AG10803 (cell line): ENCODE data around the gene BAIAP2.

Source experiments
- DNase-seq: peaks from one replicate; pipeline ENCODE4 v3.0.0; 2010; ENCODE audit warnings: low read depth
- H3K4me3 ChIP-seq: 2 replicates; pipeline ENCODE4 v1.5.1; 2011; ENCODE audit warnings: mild to moderate bottlenecking, low read length, control low read depth
- CTCF ChIP-seq: conservative IDR thresholded peaks from 2 replicates; pipeline ENCODE4 v1.5.1; 2011; ENCODE audit warnings: mild to moderate bottlenecking, low read length, control low read depth, inconsistent platforms

BAIAP2 gene

GRCh38 chr17:80998118-80998747 is 36.7 kb upstream of the BAIAP2 start:
- TF ChIP-seq CTCF: no peak
- no peak for DNase-seq
- no peak overlapping the region for H3K4me3 ChIP-seq

GRCh38 chr17:80998748-80999535 is 36.0 kb upstream of the BAIAP2 start:
- no peak for DNase-seq
- H3K4me3 ChIP-seq: no peak overlapping the region
- TF ChIP-seq CTCF: no peak

GRCh38 chr17:80999536-81000333 is 35.2 kb upstream of the BAIAP2 start:
- no peak overlapping the region for H3K4me3 ChIP-seq
- TF ChIP-seq CTCF: no peak
- no peak for DNase-seq

GRCh38 chr17:81000334-81000630 is 34.7 kb upstream of the BAIAP2 start:
- TF ChIP-seq CTCF: no peak

GRCh38 chr17:81000631-81001357 is 34.2 kb upstream of the BAIAP2 start:
- DNase-seq: no peak
- H3K4me3 ChIP-seq: no peak overlapping the region
- TF ChIP-seq CTCF: no peak

More at GRCh38 chr17:81000334-81000630, 34.7 kb upstream of the BAIAP2 start:
- no peak overlapping the region for H3K4me3 ChIP-seq
- no peak for DNase-seq

GRCh38 chr17:81002013-81002384 is 33.0 kb upstream of the BAIAP2 start:
- no peak for DNase-seq
- no peak overlapping the region for H3K4me3 ChIP-seq
- TF ChIP-seq CTCF: no peak
